H1 (cell line): ENCODE results near the gene KLHL30. TPM values are rescaled to one million over a fixed set of nuclear protein-coding genes. Genes with fewer than 3 reads are reported as not detected.

Experiments
- CTCF ChIA-PET: fragments of 300-600 bp; sonication (Branson Sonifier 250); formaldehyde crosslinking; loops from one replicate; lab custom pipeline; 2021; ENCODE audit not compliant: partially characterized antibody; lab: Charles Lee
- POLR2A ChIA-PET: fragments of 300-600 bp; sonication (Branson Sonifier 250); formaldehyde crosslinking; loops from one replicate; lab custom pipeline; 2021; ENCODE audit warnings: inconsistent platforms; ENCODE audit not compliant: partially characterized antibody; lab: Charles Lee
- DNase-seq, 2 experiments: peaks; one replicate each; pipeline versions ENCODE4 v3.0.0 to v3.0.0-alpha.2; 2010 to 2022; ENCODE audit warnings: low spot score in 2 of 2, low read depth in 1 of 2, mixed read lengths in 1 of 2
- FAIRE-seq: peaks from 2 replicates; lab custom pipeline; 2011; peaks lifted over from hg19 to GRCh38; lab: Jason Lieb, UNC
- H2AFZ ChIP-seq: 2 replicates; pipeline ENCODE4 v1.8.1; 2012; ENCODE audit warnings: low read length, inconsistent platforms
- H2AK5ac ChIP-seq: 2 replicates; pipeline ENCODE4 v1.6.1; 2013; ENCODE audit warnings: low read depth, low read length
- H2BK120ac ChIP-seq: replicated peaks from 2 replicates; pipeline ENCODE3; 2013; ENCODE audit warnings: low read depth, low read length, inconsistent platforms
- H2BK12ac ChIP-seq: 2 replicates; pipeline ENCODE4 v1.6.1; 2013; ENCODE audit warnings: low read depth, low read length
- H2BK15ac ChIP-seq: 2 replicates; pipeline ENCODE4 v1.6.1; 2013; ENCODE audit warnings: low read length
- H2BK20ac ChIP-seq: 2 replicates; pipeline ENCODE4 v1.6.1; 2013; ENCODE audit warnings: low read length
- H2BK5ac ChIP-seq: 2 replicates; pipeline ENCODE4 v1.6.1; 2013; ENCODE audit warnings: low read depth, low read length
- H3K14ac ChIP-seq: 2 replicates; pipeline ENCODE4 v1.6.1; 2013; ENCODE audit warnings: inconsistent platforms; ENCODE audit not compliant: insufficient read length
- H3K18ac ChIP-seq: 2 replicates; pipeline ENCODE4 v1.6.1; 2013; ENCODE audit warnings: low read length; ENCODE audit errors: extremely low read depth
- H3K23ac ChIP-seq: 2 replicates; pipeline ENCODE4 v1.6.1; 2013; ENCODE audit warnings: inconsistent platforms; ENCODE audit not compliant: insufficient read length
- H3K23me2 ChIP-seq: 2 replicates; pipeline ENCODE4 v1.6.1; 2013; ENCODE audit warnings: low read depth, low read length
- H3K27ac ChIP-seq: 2 replicates; pipeline ENCODE4 v1.6.1; 2011; ENCODE audit warnings: low read depth, low read length, inconsistent platforms
- H3K27me3 ChIP-seq, 4 experiments: replicated peaks in 1 of 4; 1 replicate in 1 of 4; 2 replicates in 3 of 4; pipeline versions ENCODE4 v1.6.1 to v1.8.1; 2011 to 2013; ENCODE audit warnings: low read length in 3 of 4, mild to moderate bottlenecking in 3 of 4, inconsistent platforms in 2 of 4, mixed read lengths in 2 of 4, moderate library complexity in 1 of 4; ENCODE audit not compliant: control insufficient read depth in 3 of 4, insufficient read depth in 3 of 4; ENCODE audit errors: extremely low read depth in 1 of 4
- H3K36me3 ChIP-seq, 4 experiments: 2 replicates each; pipeline versions ENCODE4 v1.6.1 to v1.8.1; 2011 to 2013; ENCODE audit warnings: mild to moderate bottlenecking in 4 of 4, low read length in 3 of 4, moderate library complexity in 2 of 4, control low read depth in 1 of 4, inconsistent platforms in 1 of 4; ENCODE audit not compliant: insufficient read depth in 4 of 4, control insufficient read depth in 2 of 4
- H3K4ac ChIP-seq: replicated peaks from 2 replicates; pipeline ENCODE3; 2013; ENCODE audit warnings: low read length, low read depth, mixed read lengths, inconsistent platforms; ENCODE audit not compliant: insufficient read length
- H3K4me1 ChIP-seq, 4 experiments: replicated peaks in 1 of 4; 1 replicate in 1 of 4; 2 replicates in 3 of 4; pipeline versions ENCODE4 v1.6.1 to v1.8.1; 2011 to 2013; ENCODE audit warnings: low read length in 3 of 4, inconsistent platforms in 2 of 4, mixed read lengths in 1 of 4; ENCODE audit not compliant: insufficient read depth in 4 of 4, control insufficient read depth in 3 of 4
- H3K4me2 ChIP-seq, 2 experiments: 2 replicates each; pipeline versions ENCODE4 v1.6.1 to v1.8.1; 2011 to 2013; ENCODE audit warnings: low read depth in 2 of 2, low read length in 2 of 2, control low read depth in 1 of 2, inconsistent platforms in 1 of 2, mild to moderate bottlenecking in 1 of 2; ENCODE audit not compliant: insufficient read depth in 1 of 2
- H3K4me3 ChIP-seq, 4 experiments: fragments of 200-600, 300-600 bp in 1 of 4; sonication (generic), shearing (Covaris generic), sonication (Bioruptor Twin) in 1 of 4; 2 replicates each; pipeline versions ENCODE4 v1.5.1 to v1.8.1; 2011 to 2016; ENCODE audit warnings: low read length in 4 of 4, low read depth in 3 of 4, control low read depth in 2 of 4, inconsistent platforms in 2 of 4, mild to moderate bottlenecking in 2 of 4, mixed read lengths in 1 of 4, moderate library complexity in 1 of 4; ENCODE audit not compliant: insufficient read depth in 2 of 4; ENCODE audit errors: extremely low read depth in 1 of 4
- H3K56ac ChIP-seq: replicated peaks from 2 replicates; pipeline ENCODE3; 2013; ENCODE audit warnings: low read depth, mild to moderate bottlenecking, mixed read lengths, low read length, inconsistent platforms; ENCODE audit not compliant: insufficient read length
- H3K79me1 ChIP-seq: 2 replicates; pipeline ENCODE4 v1.6.1; 2013; ENCODE audit warnings: low read depth, low read length, control low read depth
- H3K79me2 ChIP-seq, 2 experiments: 2 replicates each; pipeline versions ENCODE4 v1.6.1 to v1.8.1; 2012 to 2013; ENCODE audit warnings: low read length in 2 of 2, mild to moderate bottlenecking in 2 of 2, inconsistent platforms in 1 of 2; ENCODE audit not compliant: insufficient read depth in 2 of 2, control insufficient read depth in 1 of 2
- H3K9ac ChIP-seq, 4 experiments: replicated peaks in 1 of 4; 1 replicate in 1 of 4; 2 replicates in 3 of 4; pipeline versions ENCODE4 v1.6.1 to v1.8.1; 2011 to 2013; ENCODE audit warnings: low read depth in 3 of 4, low read length in 3 of 4, control low read depth in 2 of 4, mild to moderate bottlenecking in 2 of 4, moderate library complexity in 2 of 4, inconsistent platforms in 1 of 4; ENCODE audit errors: extremely low read depth in 1 of 4
- H3K9me3 ChIP-seq, 2 experiments: 2 replicates each; pipeline versions ENCODE4 v1.6.1 to v1.8.1; 2012 to 2013; ENCODE audit warnings: mild to moderate bottlenecking in 2 of 2, moderate library complexity in 2 of 2, control low read depth in 1 of 2, inconsistent platforms in 1 of 2, low read depth in 1 of 2, low read length in 1 of 2, mixed read lengths in 1 of 2; ENCODE audit not compliant: insufficient read depth in 2 of 2
- H4K20me1 ChIP-seq, 2 experiments: replicated peaks in 1 of 2; 2 replicates each; pipeline versions ENCODE3 to v1.8.1; 2011 to 2013; ENCODE audit warnings: inconsistent platforms in 2 of 2, low read length in 2 of 2, mild to moderate bottlenecking in 1 of 2; ENCODE audit not compliant: insufficient read depth in 2 of 2, control insufficient read depth in 1 of 2
- H4K5ac ChIP-seq: 2 replicates; pipeline ENCODE4 v1.6.1; 2013; ENCODE audit warnings: low read length, low read depth, mixed read lengths, inconsistent platforms; ENCODE audit not compliant: insufficient read length
- H4K8ac ChIP-seq: 2 replicates; pipeline ENCODE4 v1.8.0; 2013; ENCODE audit warnings: mild to moderate bottlenecking, moderate library complexity, low read length, inconsistent platforms; ENCODE audit not compliant: insufficient read depth; ENCODE audit errors: extremely low read depth
- H4K91ac ChIP-seq: replicated peaks from 2 replicates; pipeline ENCODE3; 2013; ENCODE audit warnings: low read length, mixed read lengths, inconsistent platforms; ENCODE audit not compliant: insufficient read length
- BCL11A ChIP-seq, 2 experiments: IDR thresholded peaks; one replicate each; pipeline ENCODE4 v1.6.1; 2011; ENCODE audit warnings: low read depth in 2 of 2, low read length in 2 of 2, mild to moderate bottlenecking in 2 of 2
- CBX5 ChIP-seq: fragments of 300-800, 300-1000 bp; sonication (generic); IDR thresholded peaks from 2 replicates; pipeline ENCODE4 v1.7.1; 2016; ENCODE audit warnings: antibody characterized with exemption, low read length, low read depth
- CHD2 ChIP-seq: IDR thresholded peaks from 2 replicates; pipeline ENCODE4 v1.6.1; 2012; ENCODE audit warnings: low read length, improper control_type of control experiment
- HDAC2 ChIP-seq, 2 experiments: fragments of 300-600 bp in 1 of 2; sonication (generic) in 1 of 2; IDR thresholded peaks; 2 replicates each; pipeline ENCODE4 v1.6.1; 2011 to 2012; ENCODE audit warnings: low read depth in 2 of 2, low read length in 2 of 2, mild to moderate bottlenecking in 2 of 2, moderate library complexity in 2 of 2, borderline replicate concordance in 1 of 2, inconsistent platforms in 1 of 2
- KDM1A ChIP-seq: fragments of 200-600, 300-600 bp; sonication (generic); IDR thresholded peaks from 2 replicates; pipeline ENCODE4 v1.7.1; 2016; ENCODE audit warnings: mild to moderate bottlenecking, low read length, borderline replicate concordance
- MAFK ChIP-seq: IDR thresholded peaks from 2 replicates; pipeline ENCODE4 v1.6.1; 2012; ENCODE audit warnings: low read depth, mild to moderate bottlenecking, improper control_type of control experiment, low read length
- NRF1 ChIP-seq: IDR thresholded peaks from 2 replicates; pipeline ENCODE4 v1.6.1; 2011; ENCODE audit warnings: mild to moderate bottlenecking, low read depth, low read length, improper control_type of control experiment
- RAD21 ChIP-seq, 2 experiments: IDR thresholded peaks in 1 of 2; conservative IDR thresholded peaks in 1 of 2; 2 replicates each; pipeline ENCODE4 v1.6.1; 2011; ENCODE audit warnings: low read depth in 2 of 2, low read length in 2 of 2, improper control_type of control experiment in 1 of 2, inconsistent platforms in 1 of 2, mild to moderate bottlenecking in 1 of 2, moderate library complexity in 1 of 2
- ZNF274 ChIP-seq: IDR thresholded peaks from 2 replicates; pipeline ENCODE4 v1.7.0; 2012; ENCODE audit warnings: low read length, borderline replicate concordance; ENCODE audit errors: extremely low read depth
- WGBS, 2 experiments: shearing (Covaris generic) in 1 of 2; methylation state at CpG; one replicate each; pipeline versions ENCODE4 v1.1.6 to v1.1.7; 2013 to 2015; ENCODE audit warnings: low lambda C conversion rate in 2 of 2, mixed read lengths in 2 of 2, inconsistent platforms in 1 of 2, low coverage in 1 of 2, missing lambda C conversion rate in 1 of 2; ENCODE audit not compliant: insufficient replicate concordance in 2 of 2, insufficient coverage in 1 of 2, insufficient read length in 1 of 2; ENCODE audit errors: extremely low coverage in 1 of 2, missing lambda C conversion rate in 1 of 2; 5-methylcytosine and 5-hydroxymethylcytosine counted together
- polyA plus RNA-seq, 7 experiments: library from polyadenylated mRNA; depleted of rRNA in 3 of 7; stranded (reverse) in 5 of 7; unstranded in 2 of 7; fragments of >200 nt in 5 of 7; fragments of 200-250 nt in 2 of 7; gene quantifications; 1 replicate in 5 of 7; 2 replicates in 1 of 7; 4 replicates in 1 of 7; pipeline versions ENCODE4 v1.2.1 to v1.2.3, GENCODE V29; 2011 to 2013; ENCODE audit warnings: missing spikeins in 2 of 7, mixed read lengths in 2 of 7
- total RNA-seq: library from RNA; stranded (reverse); fragmentation: NEBNext Ultra II Directional; extraction: Animal tissue kit (Norgen Biotek cat#: 25700); gene quantifications from 2 replicates; pipeline ENCODE4 v1.2.1, GENCODE V29; 2021

Gene KLHL30
- total and polyA plus RNA-seq, 2 of the 8 experiments (the other 6 are each of a cell fraction or from before 2014, with no cell fraction given), result not detected

- Histone ChIP-seq H3K4me3 (no peak overlapping the region), H3K79me2 (no peaks in the 10 kb centered on the region), H3K79me1 (no peaks in the 10 kb centered on the region), H3K4me1 (peaks cover 0 to 27% (median 11%) of the 10 kb centered on the region in 4 experiments; a peak in 6 of 7 replicates), H4K91ac (no peak overlapping the region), H3K9me3 (no peaks in the 10 kb centered on the region), H2BK12ac (no peak overlapping the region), H3K36me3 (no peaks in the 10 kb centered on the region), H3K27ac (no peak overlapping the region), H2AK5ac (no peak overlapping the region), H3K23ac (no peak overlapping the region), H2BK20ac (no peak overlapping the region), H2BK5ac (no peak overlapping the region), H3K4ac (no peak overlapping the region), H4K8ac (no peak overlapping the region), H3K18ac (no peak overlapping the region), H3K23me2 (peaks cover 9% of the 10 kb centered on the region; the same call in 1 of the 2 replicates), H2BK120ac (no peak overlapping the region), H4K5ac (no peak overlapping the region), H2AFZ (no peak overlapping the region), H3K27me3 (peaks cover 2 to 29% (median 20%) of the 10 kb centered on the region in 4 experiments), H3K9ac (no peak overlapping the region), H3K4me2 (no peak overlapping the region), H4K20me1 (peaks cover 0 to 1% of the 10 kb centered on the region in 2 experiments), H3K14ac (no peak overlapping the region), H3K56ac (no peak overlapping the region), H2BK15ac (no peak overlapping the region)
- 90% methylated on average over 19 of the region's 19 CpGs; no CpG with 5 or more reads in 1 of the 2 experiments for WGBS, 2 experiments
- TF ChIP-seq NRF1 (no peak), KDM1A (0 out of 2 replicates have a peak, but pooled peaks have one; percentile 49), BCL11A (IDR thresholded peaks at IDR 0.05; ENCODE audit: low read depth in 2 of 2, low read length in 2 of 2) (no peak), RAD21 (IDR thresholded peaks at IDR 0.05 in 1 of 2, conservative IDR thresholded peaks at IDR 0.05 in 1 of 2; ENCODE audit: low read depth in 2 of 2, low read length in 2 of 2) (no peak), MAFK (no peak), HDAC2 (IDR thresholded peaks at IDR 0.05; ENCODE audit: borderline replicate concordance in 1 of 2, low read depth in 2 of 2, low read length in 2 of 2) (no peak), ZNF274 (no peak), CHD2 (no peak), CBX5 (no peak)
- FAIRE-seq (no peak), DNase-seq (no peak)
- ChIA-PET CTCF (interaction anchor here (0.9 to 6.4 kb wide), 3 partner anchors 14 to 233 kb away, joined by 3 to 72 read pairs (median 4); partner anchors contain the start of gene KLHL30), POLR2A (interaction anchor here (1.6 kb wide), 1 partner anchor 8 kb away, joined by 4 read pairs; no protein-coding TSS in a partner anchor)
Observed at GRCh38 chr2:238155051-238155760, 16.7 kb downstream of the KLHL30 start.
